PFSK-1 (cell line): ENCODE measurements around the gene ARL14EPL.

ENCODE experiments used
- POLR2AphosphoS5 ChIP-seq: IDR thresholded peaks from 2 replicates; pipeline ENCODE4 v1.6.1; 2012; ENCODE audit warnings: low read depth, mild to moderate bottlenecking, control low read depth, low read length, moderate library complexity
- TAF1 ChIP-seq: IDR thresholded peaks from 2 replicates; pipeline ENCODE4 v1.6.1; 2012; ENCODE audit warnings: low read length, control low read depth, borderline replicate concordance; ENCODE audit not compliant: insufficient read depth
- TF ChIP-seq, protein P1 (sequence below), 2 experiments: IDR thresholded peaks; 2 replicates each; pipeline versions ENCODE4 v1.6.1 to v1.8.0; 2011 to 2012; ENCODE audit warnings: low read depth in 2 of 2, low read length in 2 of 2, control low read depth in 1 of 2, inconsistent platforms in 1 of 2, mild to moderate bottlenecking in 1 of 2, moderate library complexity in 1 of 2; ENCODE audit not compliant: insufficient read depth in 1 of 2

DNA sequence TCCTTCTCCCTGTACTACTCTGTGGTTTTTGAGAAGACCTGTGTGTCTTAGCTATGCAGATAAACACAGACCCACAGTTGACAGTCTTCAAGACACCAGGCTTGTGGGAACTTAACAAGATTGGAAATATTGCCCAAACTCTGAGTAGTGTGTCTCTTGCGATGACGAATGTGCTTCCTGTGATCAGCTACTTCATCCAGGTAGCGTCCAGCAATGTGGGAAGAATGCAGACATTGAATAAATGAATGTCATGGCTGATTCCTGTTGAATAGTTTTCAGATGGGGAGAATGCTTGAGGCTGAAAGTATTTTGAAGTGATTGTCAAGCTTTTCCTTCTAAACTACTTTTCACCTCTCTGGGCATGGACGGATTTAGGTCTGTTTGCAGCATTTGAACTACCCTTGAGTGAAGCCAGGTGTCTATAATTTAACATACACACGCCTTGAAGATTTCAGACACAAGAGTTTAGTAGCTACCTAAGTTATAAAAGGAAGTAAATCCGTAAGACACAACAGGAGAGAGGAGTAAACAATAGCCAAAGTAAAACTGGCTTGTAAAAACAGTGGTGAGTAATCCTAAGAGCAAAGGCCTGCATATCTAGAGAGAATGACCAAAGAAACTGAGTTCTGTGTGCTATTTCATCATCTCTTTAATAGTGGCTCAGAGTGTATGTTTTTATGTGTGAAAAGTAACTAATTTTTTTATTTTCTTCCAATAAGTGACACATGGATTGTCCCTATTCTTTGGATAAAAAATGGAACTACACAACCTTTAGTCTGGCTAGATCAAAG, 30.0 kb upstream of the ARL14EPL start:
- TF ChIP-seq POLR2AphosphoS5: no peak
- TF ChIP-seq, protein P1, sequence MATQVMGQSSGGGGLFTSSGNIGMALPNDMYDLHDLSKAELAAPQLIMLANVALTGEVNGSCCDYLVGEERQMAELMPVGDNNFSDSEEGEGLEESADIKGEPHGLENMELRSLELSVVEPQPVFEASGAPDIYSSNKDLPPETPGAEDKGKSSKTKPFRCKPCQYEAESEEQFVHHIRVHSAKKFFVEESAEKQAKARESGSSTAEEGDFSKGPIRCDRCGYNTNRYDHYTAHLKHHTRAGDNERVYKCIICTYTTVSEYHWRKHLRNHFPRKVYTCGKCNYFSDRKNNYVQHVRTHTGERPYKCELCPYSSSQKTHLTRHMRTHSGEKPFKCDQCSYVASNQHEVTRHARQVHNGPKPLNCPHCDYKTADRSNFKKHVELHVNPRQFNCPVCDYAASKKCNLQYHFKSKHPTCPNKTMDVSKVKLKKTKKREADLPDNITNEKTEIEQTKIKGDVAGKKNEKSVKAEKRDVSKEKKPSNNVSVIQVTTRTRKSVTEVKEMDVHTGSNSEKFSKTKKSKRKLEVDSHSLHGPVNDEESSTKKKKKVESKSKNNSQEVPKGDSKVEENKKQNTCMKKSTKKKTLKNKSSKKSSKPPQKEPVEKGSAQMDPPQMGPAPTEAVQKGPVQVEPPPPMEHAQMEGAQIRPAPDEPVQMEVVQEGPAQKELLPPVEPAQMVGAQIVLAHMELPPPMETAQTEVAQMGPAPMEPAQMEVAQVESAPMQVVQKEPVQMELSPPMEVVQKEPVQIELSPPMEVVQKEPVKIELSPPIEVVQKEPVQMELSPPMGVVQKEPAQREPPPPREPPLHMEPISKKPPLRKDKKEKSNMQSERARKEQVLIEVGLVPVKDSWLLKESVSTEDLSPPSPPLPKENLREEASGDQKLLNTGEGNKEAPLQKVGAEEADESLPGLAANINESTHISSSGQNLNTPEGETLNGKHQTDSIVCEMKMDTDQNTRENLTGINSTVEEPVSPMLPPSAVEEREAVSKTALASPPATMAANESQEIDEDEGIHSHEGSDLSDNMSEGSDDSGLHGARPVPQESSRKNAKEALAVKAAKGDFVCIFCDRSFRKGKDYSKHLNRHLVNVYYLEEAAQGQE (IDR thresholded peaks at IDR 0.05; ENCODE audit: insufficient read depth in 1 of 2, low read depth in 2 of 2, low read length in 2 of 2): no peak
- TF ChIP-seq TAF1: no peak
